ENCODE data around the gene FAM161A.

GRCh38 chr2:61789807-61790602, 63.9 kb downstream of the FAM161A start:
- TF ChIP-seq CTCF (IDR thresholded peaks at IDR 0.05; ENCODE audit: low read depth, low read length) (no peak), EZH2phosphoT487 (IDR thresholded peaks at IDR 0.05; ENCODE audit: low read depth) (no peak)
